ENCODE data around the gene CSMD2.

Gene CSMD2

DNA sequence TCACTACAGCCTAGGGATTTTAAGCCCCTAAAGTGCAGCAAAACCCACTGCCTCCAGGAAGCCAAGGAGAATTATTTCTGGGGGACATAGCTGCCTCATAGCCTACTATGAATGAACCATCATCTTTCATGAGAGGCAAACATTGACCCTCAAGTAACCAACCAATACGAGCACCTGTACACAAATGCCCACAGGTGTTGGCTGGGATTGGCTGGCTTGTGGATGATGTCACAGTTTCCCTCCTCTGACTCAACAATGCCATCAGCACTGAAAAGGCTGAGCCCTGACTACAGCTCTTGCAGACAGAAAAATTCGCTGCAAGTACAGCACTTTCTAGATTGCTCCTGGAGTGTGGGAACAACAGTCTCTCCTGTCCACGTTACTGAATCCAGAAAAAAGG is 301.3 kb downstream of the CSMD2 start, which contains the start of gene HMGB4:
TSS of gene HMGB4 (plus strand) at position 301 of the 400 bp plus-strand sequence. CDS start 113 bp downstream, outside the sequence.
- Histone ChIP-seq H3K9ac (ENCODE audit: insufficient read length, low read depth) (no peak within 1 kb of the TSS), H3K4me3 (ENCODE audit: insufficient read length, low read depth) (no peak within 1 kb of the TSS), H3K27me3 (ENCODE audit: insufficient read depth, insufficient read length) (no peaks in the 10 kb centered on the region), H3K9me3 (ENCODE audit: insufficient read depth, low read length) (peaks cover 7% of the 10 kb centered on the region; the same call in 1 of the 2 replicates), H3K36me3 (ENCODE audit: insufficient read depth, insufficient read length, low read length) (no peaks in the 10 kb centered on the region), H3K4me1 (ENCODE audit: insufficient read depth, insufficient read length) (no peaks in the 10 kb centered on the region)
- TF ChIP-seq ZNF274 (IDR thresholded peaks at IDR 0.05; ENCODE audit: low read depth, low read length) (no peak), YY1 (IDR thresholded peaks at IDR 0.05; ENCODE audit: insufficient read depth, insufficient read length) (no peak), SUZ12 (IDR thresholded peaks at IDR 0.05; ENCODE audit: extremely low read depth, insufficient read depth, insufficient read length) (no peak)
- no peak for DNase-seq (ENCODE audit: low read depth, low spot score)

DNA sequence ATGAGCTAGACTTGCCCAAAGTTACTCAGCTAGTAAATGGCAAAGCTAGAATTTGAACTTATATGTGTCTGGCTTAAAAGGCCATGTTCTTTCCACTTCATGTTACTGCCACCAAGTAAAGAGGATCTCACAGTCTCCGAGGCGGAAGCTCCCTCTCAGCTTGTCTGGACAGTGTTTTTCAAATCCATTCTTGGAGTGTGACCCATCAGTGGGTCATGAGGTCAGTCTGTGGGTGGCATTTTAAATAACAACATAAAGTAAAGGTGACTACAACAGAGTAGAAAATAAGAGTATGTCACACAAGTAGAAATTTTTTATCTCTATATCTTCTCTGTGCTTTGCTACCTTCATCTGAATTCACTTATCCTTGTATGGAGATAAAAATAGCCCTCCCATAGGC is 304.4 kb downstream of the CSMD2 start:
- no peak for TF ChIP-seq ZNF274 (IDR thresholded peaks at IDR 0.05; ENCODE audit: low read depth, low read length)
- DNase-seq (ENCODE audit: low read depth, low spot score): no peak
- Histone ChIP-seq H3K4me1 (ENCODE audit: insufficient read depth, insufficient read length) (no peaks in the 10 kb centered on the region), H3K4me3 (ENCODE audit: insufficient read length, low read depth) (no peak overlapping the region), H3K36me3 (ENCODE audit: insufficient read depth, insufficient read length, low read length) (no peaks in the 10 kb centered on the region), H3K9me3 (ENCODE audit: insufficient read depth, low read length) (no peaks in the 10 kb centered on the region), H3K9ac (ENCODE audit: insufficient read length, low read depth) (no peak overlapping the region), H3K27me3 (ENCODE audit: insufficient read depth, insufficient read length) (no peaks in the 10 kb centered on the region)

DNA sequence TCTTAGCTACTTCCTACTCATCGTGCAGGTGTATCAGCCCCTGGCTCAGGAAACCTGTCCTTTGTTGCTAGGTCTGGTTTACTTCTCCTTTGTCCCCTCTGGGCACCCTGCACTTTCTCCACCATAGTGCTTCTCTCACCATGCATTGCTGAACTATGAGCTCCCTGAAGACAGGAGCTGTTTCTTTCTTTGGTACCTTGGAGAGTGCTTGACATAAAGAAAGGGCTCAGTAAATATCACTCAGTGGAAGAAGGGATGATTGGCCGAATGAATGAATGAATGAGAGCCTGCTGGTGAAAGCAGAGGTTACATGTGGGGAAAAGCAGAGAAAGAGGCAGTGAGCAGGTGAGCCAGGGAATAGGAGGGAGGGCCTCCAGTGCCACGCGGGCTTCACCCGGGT is 310.9 kb downstream of the CSMD2 start:
- Histone ChIP-seq H3K36me3 (ENCODE audit: insufficient read depth, insufficient read length, low read length) (no peaks in the 10 kb centered on the region), H3K9ac (ENCODE audit: insufficient read length, low read depth) (no peak overlapping the region), H3K4me1 (ENCODE audit: insufficient read depth, insufficient read length) (peaks cover 3% of the 10 kb centered on the region), H3K27me3 (ENCODE audit: insufficient read depth, insufficient read length) (no peaks in the 10 kb centered on the region), H3K9me3 (ENCODE audit: insufficient read depth, low read length) (no peaks in the 10 kb centered on the region), H3K4me3 (ENCODE audit: insufficient read length, low read depth) (no peak overlapping the region)
- no peak for TF ChIP-seq SUZ12 (IDR thresholded peaks at IDR 0.05; ENCODE audit: extremely low read depth, insufficient read depth, insufficient read length)
- TF ChIP-seq ZNF274 (IDR thresholded peaks at IDR 0.05; ENCODE audit: low read depth, low read length): no peak
- TF ChIP-seq YY1 (IDR thresholded peaks at IDR 0.05; ENCODE audit: insufficient read depth, insufficient read length): no peak
- no peak for DNase-seq (ENCODE audit: low read depth, low spot score)

DNA sequence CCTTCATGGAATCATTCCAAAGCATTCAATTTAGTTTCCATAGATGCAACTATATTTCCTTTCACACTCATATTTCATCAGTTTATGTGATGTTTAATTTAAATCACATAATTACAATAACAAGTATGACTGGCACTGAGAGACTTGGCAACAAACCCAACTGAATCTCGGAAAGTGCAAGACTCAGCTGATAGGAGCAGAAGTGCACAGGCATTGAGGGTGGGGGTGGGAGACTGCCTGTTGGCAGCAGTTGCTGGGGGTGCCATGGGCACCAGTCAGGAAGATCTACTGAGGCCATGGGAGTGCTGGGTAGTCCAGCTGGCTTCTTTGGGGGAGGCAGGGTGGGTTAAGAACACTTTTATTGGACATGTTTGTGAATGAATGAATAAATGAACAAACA is 311.6 kb downstream of the CSMD2 start:
- no peak for TF ChIP-seq YY1 (IDR thresholded peaks at IDR 0.05; ENCODE audit: insufficient read depth, insufficient read length)
- no peak for TF ChIP-seq ZNF274 (IDR thresholded peaks at IDR 0.05; ENCODE audit: low read depth, low read length)
- TF ChIP-seq SUZ12 (IDR thresholded peaks at IDR 0.05; ENCODE audit: extremely low read depth, insufficient read depth, insufficient read length): no peak
- H3K27me3 ChIP-seq (ENCODE audit: insufficient read depth, insufficient read length): no peaks in the 10 kb centered on the region
- no peak for DNase-seq (ENCODE audit: low read depth, low spot score)
- H3K9me3 ChIP-seq (ENCODE audit: insufficient read depth, low read length): no peaks in the 10 kb centered on the region
- H3K9ac ChIP-seq (ENCODE audit: insufficient read length, low read depth): no peak overlapping the region
- H3K4me1 ChIP-seq (ENCODE audit: insufficient read depth, insufficient read length): peaks cover 7% of the 10 kb centered on the region
- H3K36me3 ChIP-seq (ENCODE audit: insufficient read depth, insufficient read length, low read length): no peaks in the 10 kb centered on the region
- H3K4me3 ChIP-seq (ENCODE audit: insufficient read length, low read depth): no peak overlapping the region

DNA sequence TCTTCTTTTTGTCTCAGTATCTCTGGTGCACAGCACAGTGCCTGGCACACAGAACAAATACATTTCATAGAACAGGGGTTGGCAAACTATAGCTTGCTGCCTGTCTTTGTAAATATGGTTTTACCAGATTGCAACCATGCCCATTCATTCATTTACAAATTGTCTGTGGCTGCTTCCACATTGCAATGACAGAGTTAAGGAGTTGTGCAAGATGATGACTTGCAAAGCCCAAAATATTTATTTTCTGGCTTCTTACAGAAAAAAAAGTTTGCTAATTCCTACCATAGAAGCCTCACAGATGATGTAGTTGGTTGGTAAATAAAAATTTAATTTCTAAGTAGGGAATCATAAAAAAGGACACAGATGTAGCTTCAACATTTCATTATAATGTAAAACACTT is 312.3 kb downstream of the CSMD2 start:
- no peaks in the 10 kb centered on the region for H3K9me3 ChIP-seq (ENCODE audit: insufficient read depth, low read length)
- no peak for DNase-seq (ENCODE audit: low read depth, low spot score)
- H3K4me1 ChIP-seq (ENCODE audit: insufficient read depth, insufficient read length): peaks cover 7% of the 10 kb centered on the region
- H3K36me3 ChIP-seq (ENCODE audit: insufficient read depth, insufficient read length, low read length): no peaks in the 10 kb centered on the region
- TF ChIP-seq ZNF274 (IDR thresholded peaks at IDR 0.05; ENCODE audit: low read depth, low read length) (no peak), SUZ12 (IDR thresholded peaks at IDR 0.05; ENCODE audit: extremely low read depth, insufficient read depth, insufficient read length) (no peak), YY1 (IDR thresholded peaks at IDR 0.05; ENCODE audit: insufficient read depth, insufficient read length) (no peak)
- no peak overlapping the region for H3K4me3 ChIP-seq (ENCODE audit: insufficient read length, low read depth)
- no peak overlapping the region for H3K9ac ChIP-seq (ENCODE audit: insufficient read length, low read depth)
- no peaks in the 10 kb centered on the region for H3K27me3 ChIP-seq (ENCODE audit: insufficient read depth, insufficient read length)

DNA sequence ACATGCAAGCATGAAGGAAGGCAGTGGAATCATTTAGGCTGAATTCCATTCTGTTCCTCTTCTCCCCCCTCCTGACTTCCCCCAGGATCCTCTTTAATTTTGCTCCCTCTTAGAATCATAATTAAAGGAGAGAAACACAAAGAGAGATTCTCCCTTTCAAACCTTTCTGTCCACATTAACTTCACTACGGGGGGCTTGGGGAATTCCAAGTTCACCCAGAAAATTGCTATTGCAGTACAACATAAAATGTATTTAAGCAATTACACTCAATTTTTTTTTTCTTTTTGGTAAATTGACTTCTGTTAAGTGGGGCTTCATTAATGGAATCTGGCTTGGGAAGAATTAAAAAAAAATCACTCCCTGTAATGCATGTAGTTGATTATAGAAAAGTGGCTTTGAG is 314.5 kb downstream of the CSMD2 start:
- no peak for TF ChIP-seq ZNF274 (IDR thresholded peaks at IDR 0.05; ENCODE audit: low read depth, low read length)
- TF ChIP-seq YY1 (IDR thresholded peaks at IDR 0.05; ENCODE audit: insufficient read depth, insufficient read length): no peak
- no peak for TF ChIP-seq SUZ12 (IDR thresholded peaks at IDR 0.05; ENCODE audit: extremely low read depth, insufficient read depth, insufficient read length)
- Histone ChIP-seq H3K9ac (ENCODE audit: insufficient read length, low read depth) (no peak overlapping the region), H3K9me3 (ENCODE audit: insufficient read depth, low read length) (no peaks in the 10 kb centered on the region)

DNA sequence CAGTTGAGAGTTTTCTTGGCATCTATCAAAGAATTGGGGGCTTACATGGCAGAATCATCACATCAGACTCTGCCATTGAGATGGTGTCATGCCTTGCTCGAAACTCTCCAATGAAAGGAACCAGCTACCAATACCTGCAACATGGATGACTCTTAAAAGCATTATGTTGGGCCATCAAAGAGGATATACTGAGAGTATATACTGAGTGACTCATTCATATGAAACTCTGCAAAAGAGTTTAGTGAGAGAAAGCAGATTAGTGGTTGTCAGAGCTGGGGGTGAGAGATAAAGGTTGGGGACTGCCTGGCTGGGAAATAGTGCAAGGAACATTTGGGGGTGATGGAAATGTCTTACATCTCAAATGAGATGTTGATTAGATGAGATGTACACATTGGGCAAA is 315.8 kb downstream of the CSMD2 start:
- Histone ChIP-seq H3K9ac (ENCODE audit: insufficient read length, low read depth) (no peak overlapping the region), H3K4me1 (ENCODE audit: insufficient read depth, insufficient read length) (peaks cover 7% of the 10 kb centered on the region), H3K4me3 (ENCODE audit: insufficient read length, low read depth) (no peak overlapping the region), H3K27me3 (ENCODE audit: insufficient read depth, insufficient read length) (no peaks in the 10 kb centered on the region), H3K36me3 (ENCODE audit: insufficient read depth, insufficient read length, low read length) (no peaks in the 10 kb centered on the region), H3K9me3 (ENCODE audit: insufficient read depth, low read length) (no peaks in the 10 kb centered on the region)
- no peak for DNase-seq (ENCODE audit: low read depth, low spot score)
- TF ChIP-seq YY1 (IDR thresholded peaks at IDR 0.05; ENCODE audit: insufficient read depth, insufficient read length) (no peak), SUZ12 (IDR thresholded peaks at IDR 0.05; ENCODE audit: extremely low read depth, insufficient read depth, insufficient read length) (no peak), ZNF274 (IDR thresholded peaks at IDR 0.05; ENCODE audit: low read depth, low read length) (no peak)

More for the DNA sequence above, 314.5 kb downstream of the CSMD2 start:
- Histone ChIP-seq H3K36me3 (ENCODE audit: insufficient read depth, insufficient read length, low read length) (no peaks in the 10 kb centered on the region), H3K4me3 (ENCODE audit: insufficient read length, low read depth) (no peak overlapping the region), H3K27me3 (ENCODE audit: insufficient read depth, insufficient read length) (no peaks in the 10 kb centered on the region), H3K4me1 (ENCODE audit: insufficient read depth, insufficient read length) (peaks cover 7% of the 10 kb centered on the region)
- DNase-seq (ENCODE audit: low read depth, low spot score): no peak

Measured in NT2/D1 (cell line).